GM12864 (cell line): Measurements from ENCODE around the gene JCAD.

ENCODE experiments used
- DNase-seq: peaks from one replicate; pipeline ENCODE4 v3.0.0-alpha.2; 2011; ENCODE audit warnings: low read depth
- H3K4me3 ChIP-seq: 2 replicates; pipeline ENCODE4 v1.5.1; 2011; ENCODE audit warnings: mild to moderate bottlenecking, low read depth, low read length, control low read depth
- CTCF ChIP-seq: IDR thresholded peaks from 2 replicates; pipeline ENCODE4 v1.5.1; 2011; ENCODE audit warnings: low read depth, mild to moderate bottlenecking, moderate library complexity, low read length, control low read depth, inconsistent platforms; ENCODE audit errors: missing control alignments

The JCAD gene

GRCh38 chr10:30062582-30062981, 3.2 kb upstream of the JCAD start:
- H3K4me3 ChIP-seq, result no peak overlapping the region
- no peak for DNase-seq
- TF ChIP-seq CTCF, result no peak

- DNase-seq, result no peak
- no peak for TF ChIP-seq CTCF
- no peak overlapping the region for H3K4me3 ChIP-seq
Measured at GRCh38 chr10:30062090-30062489, 2.7 kb upstream of the JCAD start.

- no peak overlapping the region for H3K4me3 ChIP-seq
- TF ChIP-seq CTCF, result no peak
- no peak for DNase-seq
Measured at GRCh38 chr10:30058570-30059132, 735 bp downstream of the JCAD start.

GRCh38 chr10:30057894-30058556, 1.4 kb downstream of the JCAD start:
- no peak for DNase-seq
- no peak overlapping the region for H3K4me3 ChIP-seq
- no peak for TF ChIP-seq CTCF

GRCh38 chr10:30057421-30057841, 2.0 kb downstream of the JCAD start:
- DNase-seq, result no peak
- H3K4me3 ChIP-seq, result no peak overlapping the region
- no peak for TF ChIP-seq CTCF

GRCh38 chr10:30056767-30057355, 2.5 kb downstream of the JCAD start:
- no peak for TF ChIP-seq CTCF
- no peak for DNase-seq
- H3K4me3 ChIP-seq, result no peak overlapping the region
